H9 (cell line): Measurements from ENCODE around the gene CLMP. TPM values are rescaled to one million over a fixed set of nuclear protein-coding genes. Genes with fewer than 3 reads are reported as not detected.

Experiments
- DNase-seq: peaks from one replicate; pipeline ENCODE4 v3.0.0-alpha.2; 2017
- H2AFZ ChIP-seq: one replicate; pipeline ENCODE4 v1.6.1; 2013; ENCODE audit warnings: mild to moderate bottlenecking, low read length, control low read depth, moderate library complexity
- H2AK5ac ChIP-seq: 2 replicates; pipeline ENCODE4 v1.6.1; 2013; ENCODE audit warnings: low read length, control low read depth, mixed read lengths; ENCODE audit not compliant: insufficient read length
- H2BK120ac ChIP-seq: one replicate; pipeline ENCODE4 v1.6.1; 2013; ENCODE audit warnings: low read depth, mild to moderate bottlenecking, low read length, control low read depth, inconsistent platforms; ENCODE audit not compliant: poor library complexity, severe bottlenecking
- H2BK12ac ChIP-seq: 2 replicates; pipeline ENCODE4 v1.6.1; 2013; ENCODE audit warnings: low read length, control low read depth, mixed read lengths, low read depth; ENCODE audit not compliant: insufficient read length
- H2BK15ac ChIP-seq: 2 replicates; pipeline ENCODE4 v1.6.1; 2013; ENCODE audit warnings: low read depth, low read length, control low read depth
- H2BK20ac ChIP-seq: one replicate; pipeline ENCODE4 v1.6.1; 2013; ENCODE audit warnings: low read depth, mild to moderate bottlenecking, low read length, control low read depth, inconsistent platforms; ENCODE audit not compliant: poor library complexity, severe bottlenecking
- H2BK5ac ChIP-seq: 2 replicates; pipeline ENCODE4 v1.6.1; 2013; ENCODE audit warnings: low read length, control low read depth, mixed read lengths; ENCODE audit not compliant: insufficient read length
- H3K14ac ChIP-seq: 2 replicates; pipeline ENCODE4 v1.6.1; 2013; ENCODE audit warnings: low read length, control low read depth; ENCODE audit not compliant: insufficient read depth
- H3K18ac ChIP-seq: 2 replicates; pipeline ENCODE4 v1.6.1; 2013; ENCODE audit warnings: low read depth, mild to moderate bottlenecking, mixed read lengths, low read length, control low read depth; ENCODE audit not compliant: insufficient read length
- H3K23ac ChIP-seq: 2 replicates; pipeline ENCODE4 v1.6.1; 2013; ENCODE audit warnings: low read length, control low read depth, mixed read lengths, low read depth; ENCODE audit not compliant: insufficient read length
- H3K23me2 ChIP-seq: 2 replicates; pipeline ENCODE4 v1.6.1; 2013; ENCODE audit warnings: low read depth, mild to moderate bottlenecking, mixed read lengths, low read length, control low read depth; ENCODE audit not compliant: insufficient read length, poor library complexity, severe bottlenecking
- H3K27ac ChIP-seq: 2 replicates; pipeline ENCODE4 v1.5.1; 2013; ENCODE audit warnings: low read length, control low read depth, mixed read lengths, low read depth; ENCODE audit not compliant: insufficient read length
- H3K27me3 ChIP-seq: 2 replicates; pipeline ENCODE4 v1.6.1; 2013; ENCODE audit warnings: low read length, control low read depth, inconsistent platforms; ENCODE audit not compliant: insufficient read depth
- H3K4ac ChIP-seq: 2 replicates; pipeline ENCODE4 v1.6.1; 2013; ENCODE audit warnings: low read depth, mild to moderate bottlenecking, control low read depth, inconsistent platforms, low read length, moderate library complexity
- H3K4me1 ChIP-seq: 2 replicates; pipeline ENCODE4 v1.6.1; 2013; ENCODE audit warnings: low read length, control low read depth, inconsistent platforms; ENCODE audit not compliant: insufficient read depth
- H3K4me2 ChIP-seq: 2 replicates; pipeline ENCODE4 v1.6.1; 2013; ENCODE audit warnings: low read length, control low read depth, mixed read lengths; ENCODE audit not compliant: insufficient read length, insufficient read depth
- H3K56ac ChIP-seq: 2 replicates; pipeline ENCODE4 v1.6.1; 2013; ENCODE audit warnings: low read depth, mild to moderate bottlenecking, mixed read lengths, low read length, control low read depth; ENCODE audit not compliant: insufficient read length
- H3K79me1 ChIP-seq: 2 replicates; pipeline ENCODE4 v1.6.1; 2013; ENCODE audit warnings: low read depth, mild to moderate bottlenecking, moderate library complexity, low read length, control low read depth, inconsistent platforms; ENCODE audit not compliant: insufficient read depth, poor library complexity, severe bottlenecking
- H3K79me2 ChIP-seq: 2 replicates; pipeline ENCODE4 v1.6.1; 2013; ENCODE audit warnings: low read length, control low read depth, inconsistent platforms; ENCODE audit not compliant: insufficient read depth
- H3K9ac ChIP-seq: 2 replicates; pipeline ENCODE4 v1.6.1; 2013; ENCODE audit warnings: low read length, control low read depth, mixed read lengths; ENCODE audit not compliant: insufficient read length; ENCODE audit errors: extremely low read depth
- H3K9me3 ChIP-seq: one replicate; pipeline ENCODE4 v1.6.1; 2013; ENCODE audit warnings: low read depth, low read length, inconsistent platforms; ENCODE audit not compliant: control insufficient read depth
- H3T11ph ChIP-seq: one replicate; pipeline ENCODE4 v1.6.1; 2013; ENCODE audit warnings: mild to moderate bottlenecking, low read length, control low read depth, inconsistent platforms
- H4K20me1 ChIP-seq: one replicate; pipeline ENCODE4 v1.6.1; 2013; ENCODE audit not compliant: control insufficient read depth, insufficient read length, insufficient read depth
- H4K5ac ChIP-seq: 2 replicates; pipeline ENCODE4 v1.6.1; 2013; ENCODE audit warnings: low read depth, mild to moderate bottlenecking, mixed read lengths, low read length, control low read depth; ENCODE audit not compliant: insufficient read length
- H4K8ac ChIP-seq: replicated peaks from 2 replicates; pipeline ENCODE4 v1.6.1; 2013; ENCODE audit warnings: low read length, control low read depth, mixed read lengths, low read depth; ENCODE audit not compliant: insufficient read length
- H4K91ac ChIP-seq: 2 replicates; pipeline ENCODE4 v1.6.1; 2013; ENCODE audit warnings: low read depth, mild to moderate bottlenecking, moderate library complexity, mixed read lengths, low read length, control low read depth; ENCODE audit not compliant: insufficient read length
- H3K27ac Mint-ChIP-seq, 3 experiments: 2 replicates in 2 of 3; 3 replicates in 1 of 3; pipeline ENCODE4 v1.8.0; 2020 to 2021; ENCODE audit warnings: mixed read lengths in 3 of 3, mild to moderate bottlenecking in 1 of 3, moderate library complexity in 1 of 3
- H3K27me3 Mint-ChIP-seq: 2 replicates; pipeline ENCODE4 v1.8.0; 2021; ENCODE audit warnings: low read depth, mild to moderate bottlenecking, moderate library complexity, mixed read lengths
- H3K36me3 Mint-ChIP-seq, 3 experiments: 2 replicates in 2 of 3; 3 replicates in 1 of 3; pipeline ENCODE4 v1.8.0; 2020 to 2021; ENCODE audit warnings: low read depth in 3 of 3, mixed read lengths in 3 of 3; ENCODE audit not compliant: insufficient read depth in 1 of 3
- H3K4me1 Mint-ChIP-seq, 2 experiments: 2 replicates each; pipeline ENCODE4 v1.8.0; 2020; ENCODE audit warnings: mixed read lengths in 2 of 2
- H3K4me3 Mint-ChIP-seq, 2 experiments: 2 replicates in 1 of 2; 3 replicates in 1 of 2; pipeline ENCODE4 v1.8.0; 2020 to 2021; ENCODE audit warnings: mild to moderate bottlenecking in 2 of 2, mixed read lengths in 2 of 2, moderate library complexity in 1 of 2
- H3K9me3 Mint-ChIP-seq, 2 experiments: 2 replicates in 1 of 2; 3 replicates in 1 of 2; pipeline ENCODE4 v1.8.0; 2020; ENCODE audit warnings: mild to moderate bottlenecking in 2 of 2, mixed read lengths in 2 of 2, moderate library complexity in 1 of 2
- WGBS: extraction: QIAGEN DNeasy Blood & Tissue Kit; methylation state at CpG from one replicate; pipeline ENCODE4 v1.1.7; 2013; ENCODE audit warnings: missing lambda C conversion rate, low lambda C conversion rate, mixed read lengths; ENCODE audit not compliant: insufficient read length; ENCODE audit errors: extremely low coverage; 5-methylcytosine and 5-hydroxymethylcytosine counted together
- total RNA-seq: library from RNA; stranded (reverse); gene quantifications from 2 replicates; pipeline ENCODE4 v1.2.1, GENCODE V29; 2021
- TF ChIP-seq, protein P1 (sequence below): fragments of 200-600 bp; sonication (generic); conservative IDR thresholded peaks from 3 replicates; pipeline ENCODE4 v1.8.0; 2021; ENCODE audit warnings: antibody characterized with exemption, mild to moderate bottlenecking

CLMP gene
- total RNA-seq, 1 experiment from 2014 or later: 13.8 TPM

DNA sequence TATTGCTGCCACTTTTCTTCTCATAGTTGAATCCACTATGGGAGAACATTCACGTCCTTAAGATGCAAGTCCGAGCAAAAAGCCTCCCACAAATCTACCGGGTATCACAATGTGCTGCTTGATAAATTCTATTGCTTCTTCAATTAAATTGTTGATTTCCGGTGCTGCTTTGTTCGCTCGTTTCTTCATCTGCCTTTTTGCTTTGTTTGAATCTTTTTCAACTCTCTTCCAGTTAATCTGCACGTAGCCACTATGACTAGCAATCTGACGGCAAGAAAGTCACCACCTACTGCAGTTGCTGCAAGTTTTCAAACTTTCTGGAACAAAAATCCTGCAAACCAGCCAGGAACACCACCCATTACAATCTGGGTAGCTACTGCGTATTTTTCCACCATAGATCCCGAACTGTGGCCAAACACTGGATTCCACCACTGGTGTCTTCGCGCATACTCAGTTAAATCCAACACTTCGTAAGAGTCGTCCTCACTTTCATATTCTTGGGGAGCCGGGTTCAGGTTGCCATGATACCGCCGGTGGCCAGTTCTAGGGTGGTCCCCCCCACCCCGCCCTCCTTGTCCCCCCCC is 59.1 kb downstream of the CLMP start:
- TF ChIP-seq, protein P1, sequence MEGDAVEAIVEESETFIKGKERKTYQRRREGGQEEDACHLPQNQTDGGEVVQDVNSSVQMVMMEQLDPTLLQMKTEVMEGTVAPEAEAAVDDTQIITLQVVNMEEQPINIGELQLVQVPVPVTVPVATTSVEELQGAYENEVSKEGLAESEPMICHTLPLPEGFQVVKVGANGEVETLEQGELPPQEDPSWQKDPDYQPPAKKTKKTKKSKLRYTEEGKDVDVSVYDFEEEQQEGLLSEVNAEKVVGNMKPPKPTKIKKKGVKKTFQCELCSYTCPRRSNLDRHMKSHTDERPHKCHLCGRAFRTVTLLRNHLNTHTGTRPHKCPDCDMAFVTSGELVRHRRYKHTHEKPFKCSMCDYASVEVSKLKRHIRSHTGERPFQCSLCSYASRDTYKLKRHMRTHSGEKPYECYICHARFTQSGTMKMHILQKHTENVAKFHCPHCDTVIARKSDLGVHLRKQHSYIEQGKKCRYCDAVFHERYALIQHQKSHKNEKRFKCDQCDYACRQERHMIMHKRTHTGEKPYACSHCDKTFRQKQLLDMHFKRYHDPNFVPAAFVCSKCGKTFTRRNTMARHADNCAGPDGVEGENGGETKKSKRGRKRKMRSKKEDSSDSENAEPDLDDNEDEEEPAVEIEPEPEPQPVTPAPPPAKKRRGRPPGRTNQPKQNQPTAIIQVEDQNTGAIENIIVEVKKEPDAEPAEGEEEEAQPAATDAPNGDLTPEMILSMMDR: no peak
- no peaks in the 10 kb centered on the region for H3K36me3 Mint-ChIP-seq
- H3K4me1 ChIP-seq: no peaks in the 10 kb centered on the region; the same call in 1 of the 2 replicates
- H3K56ac ChIP-seq: no peak overlapping the region
- no peak overlapping the region for H3K14ac ChIP-seq
- DNase-seq: no peak
- no peaks in the 10 kb centered on the region for H3K23me2 ChIP-seq
- H3T11ph ChIP-seq: no peak overlapping the region
- no peak overlapping the region for H4K91ac ChIP-seq
- no peaks in the 10 kb centered on the region for H3K79me2 ChIP-seq
- no peaks in the 10 kb centered on the region for H4K20me1 ChIP-seq
- no peak overlapping the region for H2BK5ac ChIP-seq
- H3K9me3 Mint-ChIP-seq: no peaks in the 10 kb centered on the region
- H3K27me3 Mint-ChIP-seq: no peaks in the 10 kb centered on the region
- H3K18ac ChIP-seq: no peak overlapping the region
- WGBS: no CpG with 5 or more reads among the region's 18 CpGs
- no peak overlapping the region for H2BK12ac ChIP-seq
- no peak overlapping the region for H2BK15ac ChIP-seq
- H2BK120ac ChIP-seq: no peak overlapping the region
- no peak overlapping the region for H2AK5ac ChIP-seq
- no peak overlapping the region for H3K4me2 ChIP-seq
- no peak overlapping the region for H2AFZ ChIP-seq
- H3K9ac ChIP-seq: no peak overlapping the region
- no peak overlapping the region for H3K4me3 Mint-ChIP-seq
- H4K5ac ChIP-seq: no peak overlapping the region
- peaks cover 13 to 16% of the 10 kb centered on the region in 2 experiments for H3K4me1 Mint-ChIP-seq
- no peak overlapping the region for H3K4ac ChIP-seq
- H3K9me3 ChIP-seq: no peaks in the 10 kb centered on the region
- no peak overlapping the region for H4K8ac ChIP-seq
- no peak overlapping the region for H2BK20ac ChIP-seq
- H3K27me3 ChIP-seq: no peaks in the 10 kb centered on the region
- no peak overlapping the region for H3K27ac ChIP-seq
- H3K79me1 ChIP-seq: no peaks in the 10 kb centered on the region
- no peak overlapping the region for H3K27ac Mint-ChIP-seq
- H3K23ac ChIP-seq: no peak overlapping the region
